HCEC 1CT (cell line): ENCODE results near the gene CFAP299.
A peak's percentile ranks its signal among the peaks of the same experiment; 100 is the strongest.

ENCODE experiments used
- DNase-seq: peaks from one replicate; pipeline ENCODE4 v3.0.0-alpha.2; 2017

CFAP299 gene

DNA sequence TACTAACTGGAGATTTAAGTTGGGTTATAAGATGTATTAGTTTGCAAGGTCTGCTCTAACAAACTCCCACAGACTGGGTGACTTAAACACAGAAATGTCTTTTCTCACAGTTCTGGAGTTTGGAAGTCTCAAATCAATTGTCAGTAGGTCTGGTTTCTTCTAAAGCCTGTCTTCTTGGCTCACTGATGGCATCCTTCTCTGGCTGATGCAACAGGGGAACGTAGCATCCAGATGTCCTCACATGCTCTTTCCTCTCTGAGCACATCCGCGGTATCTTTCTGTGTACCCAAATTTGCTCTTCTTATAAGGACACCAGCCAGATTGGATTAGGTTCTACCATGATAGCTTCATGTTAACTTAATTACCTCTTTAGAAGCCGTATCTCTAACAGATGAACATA is 631.8 kb downstream of the CFAP299 start:
- no peak for DNase-seq

DNA sequence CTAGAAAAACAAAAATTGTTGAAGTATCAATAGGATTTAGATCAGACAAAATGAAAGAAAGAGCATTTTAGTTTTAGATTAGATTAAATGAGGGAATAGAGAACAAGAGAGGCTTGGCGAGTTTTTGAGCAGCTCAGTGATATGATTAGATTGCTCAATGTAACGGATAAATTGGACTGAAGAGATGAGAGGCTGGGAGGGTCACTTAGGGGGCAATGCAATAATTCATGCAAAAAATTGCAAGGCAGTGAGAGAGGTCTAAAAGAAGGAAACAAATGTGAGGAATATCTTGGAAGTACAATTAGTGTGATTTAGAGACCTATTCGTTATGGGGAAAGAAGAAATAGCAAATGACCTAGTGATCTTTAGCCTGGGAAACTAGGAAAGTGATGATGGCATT is 644.7 kb downstream of the CFAP299 start:
- DNase-seq = no peak

DNA sequence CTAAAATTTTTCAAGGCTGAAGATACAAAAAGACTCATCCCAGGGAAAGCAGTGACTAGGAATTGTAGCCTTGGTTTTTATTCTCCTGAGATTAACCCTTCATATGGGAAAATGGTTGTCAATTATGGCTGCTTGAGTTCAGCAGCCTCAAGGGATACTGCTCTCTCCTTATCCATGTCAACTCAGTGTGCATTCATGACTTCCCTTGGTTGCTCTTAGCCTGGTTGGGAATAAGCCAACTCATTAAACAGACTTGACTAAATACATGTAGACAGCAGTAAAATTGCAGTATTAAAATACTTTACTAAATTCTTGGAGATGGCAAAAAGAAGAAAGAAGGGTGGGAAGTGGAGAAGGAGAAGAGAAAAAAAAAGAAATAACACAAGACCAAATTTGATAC is 650.5 kb downstream of the CFAP299 start:
- no peak for DNase-seq

DNA sequence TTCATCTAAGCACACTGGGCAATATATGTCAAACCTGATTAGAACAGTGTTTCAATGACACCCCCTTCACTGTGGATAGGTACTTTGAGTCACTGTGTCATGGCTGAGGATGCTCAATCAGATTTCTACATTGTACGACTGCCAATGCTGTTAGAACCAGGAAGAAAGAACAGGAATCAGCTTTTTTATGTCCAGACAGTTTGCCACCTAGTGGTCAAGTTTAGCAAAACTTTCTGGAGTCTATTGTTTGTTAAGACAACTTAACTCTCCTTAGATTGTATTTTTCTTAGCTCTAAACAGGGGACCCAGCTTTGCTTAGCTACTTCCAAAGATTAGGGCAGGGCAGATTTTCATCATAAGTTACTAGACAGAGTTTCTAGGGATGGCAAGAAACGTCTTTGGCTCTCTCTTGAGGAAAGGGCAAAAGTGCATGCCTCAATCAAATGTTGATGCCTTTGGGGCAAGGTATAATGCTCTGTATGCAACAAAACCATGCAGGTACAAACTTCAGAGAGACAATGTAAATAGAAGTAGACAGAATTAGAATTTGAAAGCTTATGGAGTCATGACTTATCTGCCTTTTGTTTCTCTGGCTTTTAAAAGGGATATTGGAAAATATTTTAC is 654.5 kb downstream of the CFAP299 start:
- DNase-seq = peak; percentile 53

DNA sequence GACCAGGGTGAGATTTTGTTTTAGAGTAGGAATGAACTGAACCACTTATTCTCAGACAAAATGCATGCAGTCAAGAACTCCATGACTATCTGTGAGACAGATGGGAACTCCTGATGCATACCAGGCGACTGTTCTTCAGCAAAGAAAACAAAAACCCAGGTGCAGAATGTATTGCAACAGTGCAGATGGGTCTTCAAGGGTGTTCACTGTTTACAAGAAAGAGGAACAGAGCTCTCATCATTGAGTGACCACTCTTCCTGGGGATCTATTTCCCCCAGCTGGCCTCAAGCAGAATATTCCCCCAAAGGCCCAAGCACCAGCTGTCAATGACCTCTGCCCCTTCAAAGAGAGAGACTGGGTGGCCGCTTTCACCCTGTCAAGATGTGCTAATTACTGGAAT is 655.3 kb downstream of the CFAP299 start:
- DNase-seq = no peak

DNA sequence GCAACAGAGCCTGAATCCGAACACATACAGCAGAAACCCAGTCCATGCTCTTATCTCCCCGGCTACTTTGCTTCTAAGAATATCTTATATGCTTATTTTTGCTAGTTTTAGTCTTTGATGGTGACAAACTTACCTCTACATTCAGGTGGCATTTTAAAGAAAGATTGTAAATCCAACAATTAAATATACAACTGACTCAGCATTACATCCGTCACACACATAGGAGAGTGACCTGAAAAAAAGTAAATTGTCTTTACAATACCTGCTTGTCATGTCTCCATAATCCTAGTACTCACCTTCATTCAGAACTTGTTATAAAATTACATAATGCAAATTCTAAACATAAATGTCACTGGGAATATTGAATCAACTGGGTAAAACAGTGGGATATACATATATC is 664.4 kb downstream of the CFAP299 start:
- no peak for DNase-seq

DNA sequence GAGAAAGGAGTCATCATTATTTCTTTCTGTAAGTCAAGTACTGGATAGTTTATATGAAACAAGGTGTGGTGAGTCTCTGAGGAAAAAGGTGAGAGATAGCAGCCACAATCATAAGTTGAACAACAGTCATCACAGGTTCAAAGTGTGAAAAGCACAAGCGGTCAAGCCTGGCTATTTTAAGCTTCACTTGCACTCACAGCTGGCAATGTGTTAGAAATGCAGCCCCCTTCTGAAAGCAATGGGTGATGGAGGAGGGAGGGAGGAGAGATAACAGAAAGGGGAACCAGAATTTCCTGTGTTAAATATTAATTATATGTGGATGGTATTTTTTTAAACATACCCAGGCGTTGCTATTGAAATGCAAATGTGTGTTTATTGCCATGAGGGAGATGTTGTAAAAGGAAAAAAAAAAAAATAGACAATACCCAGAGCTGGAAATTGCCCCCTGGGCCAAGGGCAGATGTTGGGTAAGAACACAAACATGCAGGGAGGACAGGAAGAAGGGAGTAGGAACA is 668.1 kb downstream of the CFAP299 start:
- no peak for DNase-seq

DNA sequence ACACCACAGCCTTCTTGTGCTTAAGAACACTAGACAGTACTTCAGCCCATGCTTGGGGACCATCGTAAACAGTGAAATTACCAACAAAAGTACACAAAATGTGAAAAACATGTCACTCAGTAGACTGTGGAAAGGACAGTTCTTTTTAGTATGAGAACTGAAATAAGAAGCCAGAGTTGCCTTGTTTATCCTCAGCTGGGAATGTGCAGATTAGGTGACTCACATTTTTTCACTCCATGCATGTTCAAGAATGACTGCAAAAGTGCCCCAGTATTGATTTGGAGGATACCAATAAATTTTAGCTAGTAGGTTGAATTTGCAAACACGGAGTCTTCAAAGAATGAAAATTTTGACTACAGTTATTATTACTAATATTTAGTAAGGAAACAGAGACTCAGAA is 671.9 kb downstream of the CFAP299 start:
- no peak for DNase-seq
